Midbrain (tissue), 1 donor: ENCODE measurements around the gene EXOC2.

Source experiments
- DNase-seq: peaks from one replicate; lab custom pipeline; 2025; lab: John Stamatoyannopoulos, UW

Gene EXOC2

DNA sequence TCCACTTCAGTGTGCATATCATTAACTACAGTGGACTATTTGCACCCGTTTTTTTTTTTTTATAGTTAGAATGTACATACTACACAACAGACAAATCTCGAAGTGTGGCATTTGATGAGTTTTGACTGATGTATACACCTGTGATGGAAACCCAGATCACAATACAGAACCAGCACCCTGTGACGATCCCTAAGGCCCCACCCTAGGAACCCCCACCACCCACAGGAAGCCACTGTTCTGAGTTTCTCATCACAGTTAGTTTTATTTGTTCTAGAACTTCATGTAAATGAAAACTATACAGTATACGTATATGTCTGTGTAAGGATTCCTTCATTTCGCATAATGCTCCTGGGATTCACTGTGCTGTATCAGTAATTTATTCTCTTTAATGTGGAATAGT lies 198.5 kb downstream of the EXOC2 start:
- no peak for DNase-seq

DNA sequence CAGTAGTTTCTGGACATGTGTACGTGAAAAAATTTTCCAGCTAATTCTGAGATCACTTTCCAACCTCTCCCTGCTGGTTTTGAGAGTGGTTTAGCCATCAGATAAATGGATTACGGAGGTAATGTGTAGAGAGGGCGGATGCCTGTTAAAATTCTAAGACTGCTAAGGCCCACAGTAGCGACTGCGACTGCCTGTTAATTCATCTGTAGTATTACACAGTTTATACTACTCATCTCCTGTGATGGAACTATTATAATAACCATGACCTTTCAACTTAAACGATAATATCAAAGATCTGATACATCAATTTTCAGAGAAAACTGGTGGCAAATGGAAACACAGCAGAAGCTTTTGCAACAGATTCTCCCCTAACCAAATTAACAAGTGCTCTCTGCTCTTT lies 199.1 kb downstream of the EXOC2 start:
- no peak for DNase-seq

DNA sequence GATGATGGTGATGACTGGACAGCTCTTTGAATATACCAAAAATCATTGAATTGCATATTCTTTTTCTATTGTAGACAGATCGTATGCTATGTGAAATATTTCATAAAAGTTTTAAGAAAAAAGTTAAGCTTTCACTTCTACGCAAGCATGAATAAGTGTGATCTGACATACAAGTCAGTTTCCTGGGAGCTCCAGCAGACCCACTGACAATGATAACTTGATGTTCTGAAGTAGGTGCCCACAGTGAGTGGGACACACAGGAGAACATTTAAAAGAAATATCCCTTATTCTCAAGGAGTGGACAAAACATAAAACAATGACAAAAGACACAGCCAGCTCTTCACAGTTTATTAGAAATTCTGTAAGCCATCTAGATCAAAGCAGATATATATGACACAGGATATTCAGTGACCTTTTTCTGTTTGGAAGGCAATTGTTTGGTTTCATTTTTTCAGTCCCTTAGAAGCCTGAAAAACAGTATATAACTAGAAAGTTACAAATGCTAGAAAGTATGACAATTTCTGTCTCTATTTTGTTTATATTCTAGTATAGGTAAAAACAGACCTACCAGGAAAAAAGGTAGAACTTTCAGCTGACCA lies 200.0 kb downstream of the EXOC2 start:
- DNase-seq, result no peak

DNA sequence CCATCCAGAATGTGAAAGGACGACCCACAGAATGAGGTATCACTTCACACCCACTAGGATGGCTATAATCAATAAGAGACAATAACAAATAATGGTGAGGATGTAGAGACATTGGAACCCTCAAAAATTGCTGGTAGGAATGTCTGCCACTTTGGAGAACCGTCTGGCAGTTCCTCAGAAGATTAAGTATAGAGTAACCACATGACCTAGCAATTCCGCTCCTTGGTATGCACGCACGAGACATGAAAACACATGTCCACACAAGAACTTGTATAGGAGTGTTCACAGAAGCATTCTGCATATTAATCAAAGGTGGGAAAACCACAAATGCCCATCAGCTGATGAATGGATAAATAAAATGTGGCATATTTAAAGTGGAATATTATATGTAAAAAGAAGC lies 200.8 kb downstream of the EXOC2 start:
- no peak for DNase-seq

DNA sequence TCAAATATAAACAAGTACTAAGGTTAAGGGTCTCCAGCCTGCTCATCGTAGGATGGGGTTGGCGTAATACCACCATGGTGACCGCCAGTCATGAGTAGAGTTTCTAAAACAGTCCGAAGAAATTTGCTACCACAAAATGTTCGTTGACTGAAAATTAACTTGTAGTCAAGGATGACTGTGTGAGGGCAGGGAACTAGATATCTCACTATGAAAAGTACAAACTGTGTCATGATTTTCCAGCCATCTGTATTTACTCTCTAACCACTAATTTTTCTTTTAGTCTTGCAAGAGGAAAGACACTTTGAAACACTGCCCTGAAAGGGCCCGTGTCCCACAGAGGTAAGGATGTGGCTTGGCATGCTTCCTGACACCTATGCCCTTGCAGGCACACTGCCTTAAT lies 201.7 kb downstream of the EXOC2 start:
- DNase-seq, result no peak

- DNase-seq, result no peak
These were observed 202.5 kb downstream of the EXOC2 start for GRCh38 chr6:490251-491037.

DNA sequence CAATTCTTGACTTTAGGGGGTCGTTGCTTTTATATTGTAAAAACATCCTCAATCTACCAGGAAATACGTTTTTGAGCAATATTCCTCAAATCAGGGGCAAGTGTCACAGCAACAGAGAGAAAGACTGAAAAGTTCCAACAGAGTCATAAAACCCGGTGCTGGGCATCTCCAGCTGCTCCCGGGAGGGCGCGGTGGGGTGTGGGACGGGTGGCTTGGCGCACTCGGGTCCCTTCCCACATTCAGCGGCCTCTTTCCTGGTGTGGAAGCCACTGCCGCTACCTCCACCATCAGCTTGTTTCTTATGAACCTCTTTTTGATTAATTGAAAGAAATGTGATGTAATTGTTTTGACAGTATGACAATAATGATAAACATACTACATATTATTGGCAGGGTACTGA lies 203.2 kb downstream of the EXOC2 start:
- no peak for DNase-seq

GRCh38 chr6:489001-489400 lies 203.9 kb downstream of the EXOC2 start:
- DNase-seq, result no peak

- DNase-seq, result peak; percentile 92
These were observed 205.0 kb downstream of the EXOC2 start for GRCh38 chr6:487956-488355.

- DNase-seq, result no peak
These were observed 207.2 kb downstream of the EXOC2 start for GRCh38 chr6:485655-486170.

DNA sequence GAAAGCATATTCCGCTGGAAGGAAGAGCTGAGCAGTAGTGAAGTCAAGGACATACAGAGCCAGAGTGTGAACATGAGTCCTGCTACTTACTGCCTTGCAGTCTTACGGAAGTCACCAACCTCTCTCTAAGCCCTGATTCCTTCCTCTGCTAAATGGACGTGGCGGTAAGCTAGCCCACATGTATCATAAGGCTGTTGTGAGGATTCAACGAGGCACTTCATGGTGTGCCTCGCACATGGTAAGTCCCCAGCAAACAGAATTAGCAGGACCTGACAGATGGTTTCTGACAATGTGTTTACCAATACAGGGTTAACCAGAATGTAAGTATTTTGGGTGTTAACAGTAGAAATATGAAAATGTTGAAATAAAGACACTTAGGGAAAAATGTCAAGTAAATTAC lies 208.2 kb downstream of the EXOC2 start:
- no peak for DNase-seq

DNA sequence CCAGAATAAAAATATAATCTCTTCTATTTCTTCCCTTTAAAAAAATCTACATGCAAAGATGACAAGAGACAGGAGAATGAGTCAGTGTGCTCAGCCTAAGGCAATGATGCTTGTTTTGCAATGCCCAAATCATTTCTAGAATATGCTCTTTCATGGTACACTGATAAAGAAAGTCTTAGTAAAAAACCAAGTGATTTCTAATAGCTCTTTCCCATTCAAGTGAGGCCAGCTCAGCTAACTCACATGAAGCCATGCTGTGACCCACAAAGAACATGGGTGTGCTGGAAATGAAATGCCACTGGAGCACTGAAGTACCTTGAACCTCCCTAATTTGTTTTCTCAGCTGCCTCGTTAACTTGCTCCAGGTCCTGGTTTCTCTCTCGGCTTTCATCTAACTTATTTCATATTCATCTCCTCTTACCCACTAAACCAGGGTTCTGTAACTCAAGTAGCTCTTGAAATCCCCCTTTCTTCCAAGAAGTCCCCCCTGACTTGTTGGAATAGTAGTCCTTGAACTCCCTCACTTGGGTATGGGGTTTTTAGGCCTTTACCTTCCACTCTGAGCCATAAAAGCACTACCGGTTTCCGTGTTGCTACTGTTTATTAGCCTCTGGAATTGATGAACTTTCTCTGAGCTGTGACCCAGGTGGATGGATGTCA lies 208.7 kb downstream of the EXOC2 start:
- DNase-seq, result no peak

- no peak for DNase-seq
These were observed 217.6 kb downstream of the EXOC2 start for GRCh38 chr6:475314-475713.

DNA sequence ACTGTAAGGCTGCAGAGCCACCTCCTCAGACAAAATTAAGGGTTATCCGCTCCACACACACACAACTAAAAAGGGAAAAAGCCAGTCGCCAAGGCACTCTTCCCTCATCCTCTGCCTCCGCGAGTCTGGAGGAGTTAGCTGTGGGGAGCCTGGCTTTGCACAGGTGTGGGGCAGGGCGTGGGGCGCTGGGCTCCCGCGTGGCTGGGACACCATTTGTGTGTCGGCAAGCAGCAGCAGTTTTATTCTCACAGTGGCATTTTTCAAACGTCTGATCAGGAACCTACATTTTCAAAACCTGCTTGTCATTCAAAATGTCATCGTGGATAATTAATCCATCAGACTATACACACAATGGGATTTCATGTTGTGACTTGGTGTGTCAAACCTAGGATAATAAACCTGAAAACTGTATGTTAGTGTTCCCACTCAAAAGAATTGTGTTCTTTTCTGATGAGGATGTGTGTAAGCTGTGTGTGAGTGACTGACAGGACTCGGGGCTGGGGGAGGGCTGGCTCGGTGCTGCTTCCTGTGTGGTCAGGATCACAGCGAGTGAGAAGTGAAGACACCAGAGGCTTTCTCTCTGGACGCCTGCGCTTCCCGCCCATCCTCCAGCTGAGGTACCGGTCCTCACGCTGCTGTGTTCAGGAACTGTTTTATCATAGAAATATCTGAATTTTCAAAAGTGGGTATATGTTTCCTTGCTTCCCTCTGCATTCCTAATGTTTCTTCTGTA lies 218.3 kb downstream of the EXOC2 start:
- no peak for DNase-seq

- no peak for DNase-seq
These were observed 219.0 kb downstream of the EXOC2 start for GRCh38 chr6:473768-474452.

DNA sequence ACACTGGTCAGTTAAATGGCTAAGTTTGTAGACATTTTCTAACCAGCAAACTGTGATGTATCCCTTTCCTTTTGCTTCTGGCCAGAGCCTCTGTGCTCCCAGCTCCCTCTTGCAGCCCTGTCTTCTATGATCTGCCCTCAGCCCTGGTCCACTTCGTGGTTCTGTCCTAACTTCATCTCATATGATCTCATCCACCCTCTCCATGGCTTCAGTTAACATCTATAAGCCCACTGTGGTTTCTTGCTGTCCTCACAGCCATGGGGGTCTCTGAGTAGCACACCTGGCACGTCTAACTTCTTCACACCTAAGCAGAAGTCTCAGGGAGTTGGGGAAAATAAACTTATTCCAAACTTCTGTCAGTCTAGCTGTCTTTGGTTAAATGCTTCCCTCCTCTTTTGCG lies 219.6 kb downstream of the EXOC2 start:
- DNase-seq, result no peak

DNA sequence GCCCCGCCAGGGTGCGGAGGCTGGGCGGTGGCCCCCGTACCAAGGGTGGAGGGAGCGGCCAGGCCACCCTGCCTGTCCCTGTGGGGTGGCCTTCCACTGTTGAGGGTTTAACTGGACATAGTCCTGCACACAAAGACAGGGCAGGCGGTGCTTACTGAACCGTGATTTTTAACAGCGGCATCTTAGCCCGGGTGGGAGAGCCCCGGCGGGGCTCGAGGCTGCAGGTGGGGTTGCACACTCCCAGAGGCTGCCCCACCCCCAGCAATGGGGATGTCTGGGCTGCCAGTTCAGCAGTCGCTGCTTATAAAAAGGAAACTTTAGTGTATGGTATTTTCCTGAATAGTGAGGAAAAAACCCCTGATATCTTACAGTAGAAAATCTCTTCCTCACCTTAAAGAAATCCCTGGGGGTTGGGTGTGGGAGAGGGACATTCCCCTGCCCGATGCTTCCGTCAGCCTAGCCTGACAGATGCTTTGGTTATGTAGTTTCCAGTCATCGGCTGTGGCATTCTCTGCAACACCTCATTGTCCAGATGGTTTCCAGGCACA lies 222.0 kb downstream of the EXOC2 start:
- no peak for DNase-seq

GRCh38 chr6:470051-470900 lies 222.7 kb downstream of the EXOC2 start:
- DNase-seq, result no peak

DNA sequence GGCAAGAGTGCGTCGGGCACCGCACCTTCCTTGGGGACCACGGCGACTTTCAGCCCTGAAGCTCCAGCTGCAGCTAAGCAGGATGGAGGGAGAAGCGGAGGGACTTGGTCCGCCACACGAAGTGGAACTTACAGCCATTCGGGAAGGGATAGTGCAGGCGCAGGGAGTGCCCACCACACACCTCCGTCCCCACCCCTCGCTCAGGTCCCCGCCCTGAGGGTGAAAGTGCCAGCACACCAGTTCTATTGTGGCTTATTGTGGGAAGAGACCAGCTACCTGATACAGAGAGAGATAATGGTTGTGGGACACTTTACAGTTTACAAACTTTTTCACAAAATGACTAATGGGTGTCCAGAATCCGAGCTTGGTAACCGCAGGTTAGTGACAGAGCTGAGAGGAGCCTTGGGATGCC lies 225.3 kb downstream of the EXOC2 start:
- no peak for DNase-seq

GRCh38 chr6:467111-467510 lies 225.8 kb downstream of the EXOC2 start:
- no peak for DNase-seq

DNA sequence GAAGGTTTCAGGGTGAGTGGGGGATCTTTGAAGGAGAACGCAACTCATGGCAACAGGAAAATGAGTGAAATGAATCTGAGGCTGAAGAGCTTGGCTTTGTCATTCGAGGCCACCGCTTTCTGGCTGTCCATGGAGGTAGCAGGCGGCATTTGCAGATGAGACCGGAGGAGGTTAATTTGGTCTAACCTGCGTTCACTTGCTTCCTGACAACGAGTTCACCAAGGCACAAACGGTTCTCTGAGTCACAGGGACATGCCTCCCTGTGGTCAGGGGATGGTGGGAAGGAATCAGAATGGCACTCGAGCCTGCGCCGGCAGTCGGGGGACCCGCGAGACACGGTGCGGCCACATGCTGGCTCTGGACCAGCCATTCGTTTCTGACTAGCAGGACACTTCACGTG lies 226.4 kb downstream of the EXOC2 start:
- DNase-seq, result no peak
